Osteoblast (primary cell): ENCODE data around the gene TINCR. TPM values are rescaled to one million over a fixed set of nuclear protein-coding genes. Genes with fewer than 3 reads are reported as not detected.

Experiments used
- DNase-seq: peaks from one replicate; pipeline ENCODE4 v3.0.0; 2011; ENCODE audit warnings: low spot score, mixed read lengths; ENCODE audit not compliant: insufficient read length; ENCODE audit errors: missing footprints
- H2AFZ ChIP-seq: 2 replicates; pipeline ENCODE4 v1.6.0; 2011; ENCODE audit warnings: mild to moderate bottlenecking, low read length
- H3K27ac ChIP-seq: 2 replicates; pipeline ENCODE4 v1.5.1; 2011; ENCODE audit warnings: mild to moderate bottlenecking, low read depth, low read length, moderate library complexity
- H3K27me3 ChIP-seq: 2 replicates; pipeline ENCODE4 v1.6.0; 2012; ENCODE audit warnings: mild to moderate bottlenecking, control low read depth, inconsistent platforms, low read length, moderate library complexity; ENCODE audit not compliant: insufficient read depth
- H3K36me3 ChIP-seq: 2 replicates; pipeline ENCODE4 v1.5.1; 2011; ENCODE audit warnings: mild to moderate bottlenecking, low read length, control low read depth, moderate library complexity; ENCODE audit not compliant: insufficient read depth
- H3K4me1 ChIP-seq: 2 replicates; pipeline ENCODE4 v1.5.1; 2011; ENCODE audit warnings: mild to moderate bottlenecking, low read length, control low read depth, moderate library complexity; ENCODE audit not compliant: insufficient read depth
- H3K4me2 ChIP-seq: 2 replicates; pipeline ENCODE4 v1.6.0; 2011; ENCODE audit warnings: mild to moderate bottlenecking, low read length; ENCODE audit not compliant: insufficient read depth
- H3K4me3 ChIP-seq: fragments of 200-600 bp; sonication (generic); 3 replicates; pipeline ENCODE4 v1.5.1; 2012; ENCODE audit warnings: mild to moderate bottlenecking, low read length, inconsistent platforms; ENCODE audit not compliant: insufficient read depth
- H3K79me2 ChIP-seq: 2 replicates; pipeline ENCODE4 v1.6.0; 2012; ENCODE audit warnings: mild to moderate bottlenecking, low read length, control low read depth, inconsistent platforms; ENCODE audit not compliant: insufficient read depth
- H3K9me3 ChIP-seq: 2 replicates; pipeline ENCODE4 v1.5.1; 2011; ENCODE audit warnings: low read depth, low read length, control low read depth
- H4K20me1 ChIP-seq: 2 replicates; pipeline ENCODE4 v1.6.0; 2012; ENCODE audit warnings: mild to moderate bottlenecking, low read length, control low read depth; ENCODE audit not compliant: insufficient read depth
- total RNA-seq: library from RNA; depleted of rRNA; stranded (reverse); fragments of >200 nt; gene quantifications from 2 replicates; pipeline ENCODE4 v1.2.3, GENCODE V29; 2012
- TF ChIP-seq, protein P1 (sequence below): IDR thresholded peaks from 2 replicates; pipeline ENCODE4 v1.5.1; 2011; ENCODE audit warnings: mild to moderate bottlenecking, low read depth, low read length, moderate library complexity; ENCODE audit errors: extremely low read depth

Gene TINCR
- total RNA-seq, 1 donor: 0.36 TPM

- H2AFZ ChIP-seq: no peak overlapping the region
- peaks cover 51% of the 10 kb centered on the region for H3K79me2 ChIP-seq
- H3K27me3 ChIP-seq: no peaks in the 10 kb centered on the region
- peaks cover 25% of the 10 kb centered on the region for H4K20me1 ChIP-seq
- H3K36me3 ChIP-seq: peaks cover 86% of the 10 kb centered on the region
- no peaks in the 10 kb centered on the region for H3K9me3 ChIP-seq
- no peak for DNase-seq
- H3K4me1 ChIP-seq: no peaks in the 10 kb centered on the region
- H3K4me3 ChIP-seq: no peak overlapping the region
- TF ChIP-seq, protein P1, sequence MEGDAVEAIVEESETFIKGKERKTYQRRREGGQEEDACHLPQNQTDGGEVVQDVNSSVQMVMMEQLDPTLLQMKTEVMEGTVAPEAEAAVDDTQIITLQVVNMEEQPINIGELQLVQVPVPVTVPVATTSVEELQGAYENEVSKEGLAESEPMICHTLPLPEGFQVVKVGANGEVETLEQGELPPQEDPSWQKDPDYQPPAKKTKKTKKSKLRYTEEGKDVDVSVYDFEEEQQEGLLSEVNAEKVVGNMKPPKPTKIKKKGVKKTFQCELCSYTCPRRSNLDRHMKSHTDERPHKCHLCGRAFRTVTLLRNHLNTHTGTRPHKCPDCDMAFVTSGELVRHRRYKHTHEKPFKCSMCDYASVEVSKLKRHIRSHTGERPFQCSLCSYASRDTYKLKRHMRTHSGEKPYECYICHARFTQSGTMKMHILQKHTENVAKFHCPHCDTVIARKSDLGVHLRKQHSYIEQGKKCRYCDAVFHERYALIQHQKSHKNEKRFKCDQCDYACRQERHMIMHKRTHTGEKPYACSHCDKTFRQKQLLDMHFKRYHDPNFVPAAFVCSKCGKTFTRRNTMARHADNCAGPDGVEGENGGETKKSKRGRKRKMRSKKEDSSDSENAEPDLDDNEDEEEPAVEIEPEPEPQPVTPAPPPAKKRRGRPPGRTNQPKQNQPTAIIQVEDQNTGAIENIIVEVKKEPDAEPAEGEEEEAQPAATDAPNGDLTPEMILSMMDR: no peak
- H3K27ac ChIP-seq: no peak overlapping the region
- H3K4me2 ChIP-seq: no peak overlapping the region
These were observed 39.8 kb upstream of the TINCR start for GRCh38 chr19:5607318-5608275.

DNA sequence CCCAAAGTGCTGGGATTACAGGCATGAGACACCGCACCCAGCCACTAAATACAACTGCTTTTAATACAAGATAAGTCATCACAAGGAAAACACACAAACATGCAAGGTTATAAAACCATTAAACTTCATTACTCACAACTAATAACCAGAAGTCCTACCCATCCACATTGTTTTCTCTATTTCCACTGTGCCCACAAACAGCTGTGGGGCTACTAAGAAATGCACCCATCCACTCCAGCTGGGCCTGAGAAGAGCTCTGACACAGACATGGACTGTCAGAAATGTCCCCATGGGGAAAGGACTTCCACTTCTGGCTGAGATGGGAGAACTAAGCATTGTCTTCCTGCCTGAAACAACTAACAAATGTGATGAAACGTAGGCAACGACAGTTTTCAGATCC is 37.6 kb upstream of the TINCR start:
- Histone ChIP-seq H3K4me1 (no peaks in the 10 kb centered on the region), H3K27ac (no peak overlapping the region), H3K79me2 (peaks cover 46% of the 10 kb centered on the region), H3K27me3 (no peaks in the 10 kb centered on the region), H2AFZ (no peak overlapping the region), H4K20me1 (peaks cover 33% of the 10 kb centered on the region), H3K36me3 (peaks cover 79% of the 10 kb centered on the region), H3K4me2 (no peak overlapping the region), H3K4me3 (no peak overlapping the region), H3K9me3 (no peaks in the 10 kb centered on the region)
- DNase-seq: no peak
- TF ChIP-seq, protein P1: no peak

DNA sequence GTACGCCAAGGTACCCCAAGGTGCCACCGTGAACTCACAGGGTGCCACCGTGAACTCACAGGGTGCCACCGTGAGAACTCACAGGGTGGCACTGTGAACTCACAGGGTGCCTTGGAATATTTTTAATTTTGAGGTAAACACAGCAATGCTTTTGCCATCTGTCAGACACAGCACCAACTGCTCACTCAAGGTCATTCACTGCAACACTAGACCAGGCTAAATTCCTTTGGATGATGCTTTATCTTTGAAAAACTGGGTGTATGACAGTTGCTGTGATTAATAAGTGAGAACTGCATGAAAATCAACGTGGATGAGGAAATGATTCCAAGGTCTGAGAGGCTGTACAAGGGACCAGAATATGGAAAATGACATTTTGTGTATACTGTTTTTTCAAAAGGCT is 35.9 kb upstream of the TINCR start:
- DNase-seq: no peak
- peaks cover 80% of the 10 kb centered on the region for H3K36me3 ChIP-seq

DNA sequence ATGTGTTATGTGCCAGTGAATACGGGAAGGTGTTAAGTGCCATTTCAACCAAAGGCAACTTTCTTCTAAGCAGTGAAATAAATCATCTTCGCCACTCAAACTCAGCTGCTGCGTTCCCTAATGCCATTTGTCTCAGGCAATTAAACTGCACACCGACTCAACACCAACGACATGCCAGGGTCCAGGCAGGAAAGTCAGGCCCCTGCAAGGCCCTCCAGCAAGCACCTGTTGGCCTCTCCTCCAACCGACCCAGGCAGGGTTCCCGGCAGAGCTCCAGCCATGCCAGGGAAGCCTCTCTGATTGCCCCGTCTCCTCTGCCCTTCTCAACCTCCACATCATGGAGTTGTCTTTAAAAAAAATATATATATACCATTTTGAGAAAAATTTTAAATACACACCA is 33.0 kb upstream of the TINCR start:
- H3K9me3 ChIP-seq: no peaks in the 10 kb centered on the region
- no peaks in the 10 kb centered on the region for H3K4me1 ChIP-seq
- no peak overlapping the region for H3K27ac ChIP-seq
- H4K20me1 ChIP-seq: peaks cover 15% of the 10 kb centered on the region
- peaks cover 9% of the 10 kb centered on the region for H3K79me2 ChIP-seq
- TF ChIP-seq, protein P1: no peak
- H3K4me2 ChIP-seq: no peak overlapping the region
- no peaks in the 10 kb centered on the region for H3K27me3 ChIP-seq
- DNase-seq: no peak
- no peak overlapping the region for H2AFZ ChIP-seq
- H3K4me3 ChIP-seq: no peak overlapping the region
- H3K36me3 ChIP-seq: peaks cover 74% of the 10 kb centered on the region

More for the DNA sequence above, 35.9 kb upstream of the TINCR start:
- H3K4me3 ChIP-seq: no peak overlapping the region
- no peaks in the 10 kb centered on the region for H3K4me1 ChIP-seq
- no peak overlapping the region for H2AFZ ChIP-seq
- H3K27ac ChIP-seq: no peak overlapping the region
- H3K9me3 ChIP-seq: no peaks in the 10 kb centered on the region
- H3K4me2 ChIP-seq: no peak overlapping the region
- no peaks in the 10 kb centered on the region for H3K27me3 ChIP-seq
- H3K79me2 ChIP-seq: peaks cover 33% of the 10 kb centered on the region
- H4K20me1 ChIP-seq: peaks cover 30% of the 10 kb centered on the region
- TF ChIP-seq, protein P1: no peak
